ENCODE data around the gene HNRNPDL. TPM values are rescaled to one million over a fixed set of nuclear protein-coding genes. Genes with fewer than 3 reads are reported as not detected.

The HNRNPDL gene
- total RNA-seq = 140 and 147 TPM in 2 replicates

GRCh38 chr4:82430193-82430963 lies at the start of gene HNRNPDL, which contains the start of gene ENOPH1:
Gene HNRNPDL (minus strand): TSS chr4:82430462. CDS start chr4:82429690, 772 bp downstream.
Gene ENOPH1 (plus strand): TSS chr4:82430590. CDS start chr4:82430830, 240 bp downstream.

GRCh38 chr4:82373816-82374625 lies 56.2 kb downstream of the HNRNPDL start, which contains the start of gene HNRNPD:
Gene HNRNPD (minus strand): TSS chr4:82373991. CDS start chr4:82373678, 313 bp downstream.

Other genes with a start within 250 kb of the HNRNPDL start
- gene HNRNPD, start 56.5 kb downstream of the HNRNPDL start, total RNA-seq = 42.6 and 44.3 TPM in 2 replicates
- 51.0 and 52.3 TPM in 2 replicates for gene ENOPH1, start 128 bp upstream of the HNRNPDL start, total RNA-seq
- 1.4 and 3.0 TPM in 2 replicates for gene TMEM150C, start 131.5 kb upstream of the HNRNPDL start, total RNA-seq

Measured in endothelial cell of coronary artery (primary cell).